ENCODE data around the gene PEAR1.

- TF ChIP-seq MXI1 (IDR thresholded peaks at IDR 0.05; ENCODE audit: borderline replicate concordance, low read depth, low read length): no peak
- TF ChIP-seq, protein P1, sequence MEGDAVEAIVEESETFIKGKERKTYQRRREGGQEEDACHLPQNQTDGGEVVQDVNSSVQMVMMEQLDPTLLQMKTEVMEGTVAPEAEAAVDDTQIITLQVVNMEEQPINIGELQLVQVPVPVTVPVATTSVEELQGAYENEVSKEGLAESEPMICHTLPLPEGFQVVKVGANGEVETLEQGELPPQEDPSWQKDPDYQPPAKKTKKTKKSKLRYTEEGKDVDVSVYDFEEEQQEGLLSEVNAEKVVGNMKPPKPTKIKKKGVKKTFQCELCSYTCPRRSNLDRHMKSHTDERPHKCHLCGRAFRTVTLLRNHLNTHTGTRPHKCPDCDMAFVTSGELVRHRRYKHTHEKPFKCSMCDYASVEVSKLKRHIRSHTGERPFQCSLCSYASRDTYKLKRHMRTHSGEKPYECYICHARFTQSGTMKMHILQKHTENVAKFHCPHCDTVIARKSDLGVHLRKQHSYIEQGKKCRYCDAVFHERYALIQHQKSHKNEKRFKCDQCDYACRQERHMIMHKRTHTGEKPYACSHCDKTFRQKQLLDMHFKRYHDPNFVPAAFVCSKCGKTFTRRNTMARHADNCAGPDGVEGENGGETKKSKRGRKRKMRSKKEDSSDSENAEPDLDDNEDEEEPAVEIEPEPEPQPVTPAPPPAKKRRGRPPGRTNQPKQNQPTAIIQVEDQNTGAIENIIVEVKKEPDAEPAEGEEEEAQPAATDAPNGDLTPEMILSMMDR (conservative IDR thresholded peaks at IDR 0.05; ENCODE audit: low read depth, low read length): no peak
- TF ChIP-seq SMC3 (IDR thresholded peaks at IDR 0.05; ENCODE audit: low read depth, low read length): no peak
These were observed 44.4 kb downstream of the PEAR1 start for GRCh38 chr1:156937883-156938282.

All from IMR-90 (cell line).